HG03565 (cell line): ENCODE data around the gene SEMA4D.

Source experiments
- ATAC-seq: cut with Tn5 transposase; IDR thresholded peaks from one replicate; pipeline ENCODE4 v1.9.1; 2021; ENCODE audit warnings: mild to moderate bottlenecking, moderate library complexity; ENCODE audit not compliant: unreplicated experiment

SEMA4D gene

DNA sequence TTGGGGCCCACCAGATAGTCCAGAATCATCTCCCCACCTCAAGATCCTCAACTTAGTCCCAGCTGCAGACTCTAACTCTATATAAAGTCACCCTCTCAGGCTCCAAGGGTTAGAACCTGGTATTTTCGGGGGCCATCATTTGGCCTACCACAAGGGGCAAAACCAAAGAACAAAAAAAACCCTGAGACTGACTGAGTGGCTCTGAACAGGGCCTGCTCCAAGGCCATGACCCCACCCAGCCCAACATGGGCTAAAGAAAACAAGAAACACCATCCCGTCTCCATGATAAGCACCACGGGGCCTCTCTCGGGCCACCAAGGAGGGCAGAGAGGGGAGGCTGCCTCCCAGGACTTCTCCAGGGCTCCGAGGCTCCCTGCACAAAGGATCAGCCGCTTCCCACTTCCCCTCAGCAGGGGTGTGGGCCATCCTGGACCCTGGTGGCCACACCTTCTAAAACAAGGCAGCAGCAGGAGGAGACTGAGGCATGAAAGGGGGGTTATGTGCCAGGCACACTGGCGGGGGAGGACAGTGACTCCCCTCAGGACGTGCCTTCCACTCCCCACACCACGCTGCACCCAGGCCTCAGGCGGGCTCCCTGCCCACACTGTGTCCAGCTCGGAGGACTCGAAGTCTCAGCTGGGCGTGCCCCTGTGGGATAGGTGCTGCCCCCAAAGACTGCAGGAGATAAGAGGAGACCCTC is 51.5 kb downstream of the SEMA4D start:
- ATAC-seq, result no peak

- ATAC-seq, result no peak
These were observed 52.1 kb downstream of the SEMA4D start for GRCh38 chr9:89445801-89446251.

- no peak for ATAC-seq
These were observed 52.8 kb downstream of the SEMA4D start for GRCh38 chr9:89444925-89445765.

DNA sequence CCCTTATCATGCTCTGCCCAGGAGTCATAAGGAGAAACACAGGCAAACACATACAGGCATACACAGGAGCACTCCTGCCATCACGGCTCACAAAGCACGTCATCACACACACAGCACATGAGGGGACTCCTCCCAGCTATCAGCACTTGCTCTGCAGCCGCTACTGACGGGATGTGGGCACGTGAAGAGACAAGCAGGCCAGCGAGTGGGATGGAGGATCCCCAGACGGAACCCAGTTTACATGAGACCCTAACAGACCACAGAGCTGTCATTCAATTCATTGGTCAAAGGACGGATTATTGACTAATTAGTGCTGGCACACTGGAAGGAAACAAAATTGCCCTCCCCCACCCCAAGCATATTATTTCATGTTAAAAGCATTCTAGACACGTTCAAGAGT is 53.6 kb downstream of the SEMA4D start:
- no peak for ATAC-seq

DNA sequence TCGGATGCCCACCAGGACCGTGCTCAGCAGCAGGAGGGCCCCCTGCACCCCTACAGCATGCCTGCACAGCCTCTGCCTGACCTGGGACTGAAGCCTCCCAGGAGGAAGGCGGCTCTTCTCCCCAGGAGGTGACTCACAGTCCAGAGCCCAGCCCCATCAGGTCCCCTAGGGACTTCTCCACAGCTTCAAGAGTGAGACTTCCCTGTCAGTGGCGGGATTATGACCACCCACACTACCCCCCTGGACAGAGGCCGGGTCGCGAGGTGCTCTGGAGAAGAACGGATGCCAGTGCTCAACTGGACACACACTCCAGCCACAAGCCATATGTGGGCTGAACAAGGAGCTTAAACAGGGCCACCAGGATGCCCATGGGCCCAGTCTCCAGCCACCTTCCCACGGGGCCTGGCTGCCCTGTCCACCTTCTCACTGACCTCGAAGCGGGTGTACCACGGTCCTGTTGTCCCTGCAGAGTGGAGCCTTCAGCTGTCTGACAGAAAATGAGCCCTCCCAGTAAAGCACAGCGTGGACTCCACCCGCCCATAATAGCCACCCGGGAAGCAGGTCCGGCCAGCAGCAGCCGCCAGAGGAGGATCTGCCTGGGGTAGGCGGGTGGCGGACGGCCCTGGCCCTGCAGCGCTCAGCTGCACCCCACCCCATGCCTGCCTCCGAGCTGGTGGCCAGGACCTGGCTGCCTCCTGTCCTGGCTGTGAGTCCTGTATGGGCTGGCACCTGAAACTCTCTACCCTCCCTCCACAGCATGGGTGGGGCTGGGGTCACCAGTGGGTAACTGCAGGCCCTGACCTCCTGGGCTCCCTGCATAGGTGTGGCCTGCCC is 54.7 kb downstream of the SEMA4D start:
- peak; percentile 35 for ATAC-seq

GRCh38 chr9:89442501-89442978 is 55.4 kb downstream of the SEMA4D start:
- ATAC-seq, result peak; percentile 16

DNA sequence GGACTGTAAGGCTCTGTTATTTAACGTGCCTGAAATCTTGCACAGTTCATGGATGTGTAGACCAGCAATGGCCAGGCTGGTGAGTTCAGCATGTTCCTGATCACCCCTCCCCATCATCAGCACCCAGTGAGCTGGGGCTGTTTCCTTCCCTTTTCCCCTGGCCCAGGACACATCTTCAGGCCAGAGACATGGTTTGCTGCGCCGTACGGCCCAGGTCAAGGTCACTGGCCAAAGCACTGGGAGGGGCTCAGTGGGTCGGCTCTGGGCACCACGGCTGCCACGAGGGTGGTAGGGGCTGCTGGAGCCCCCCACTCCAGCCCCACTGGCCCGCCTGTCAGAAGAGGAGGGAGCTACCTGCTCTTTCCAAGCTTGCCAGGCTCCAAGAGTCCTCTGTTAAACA is 55.9 kb downstream of the SEMA4D start:
- ATAC-seq, result no peak

DNA sequence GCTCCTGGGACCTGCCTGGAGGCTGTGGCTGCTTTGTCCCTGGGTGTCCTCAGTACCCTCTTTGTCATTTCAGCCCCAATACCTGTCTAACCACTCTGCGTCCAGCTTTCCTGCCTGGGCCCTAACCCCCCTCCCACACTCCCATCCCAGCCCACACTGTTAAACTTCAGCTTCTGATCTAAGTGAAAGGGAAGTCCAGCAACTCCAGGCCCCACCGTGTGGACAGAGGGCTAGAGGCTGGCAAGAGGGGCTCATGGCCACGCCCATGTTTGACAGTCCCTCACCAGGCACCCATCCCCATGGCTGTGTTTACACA is 56.3 kb downstream of the SEMA4D start:
- ATAC-seq, result no peak

DNA sequence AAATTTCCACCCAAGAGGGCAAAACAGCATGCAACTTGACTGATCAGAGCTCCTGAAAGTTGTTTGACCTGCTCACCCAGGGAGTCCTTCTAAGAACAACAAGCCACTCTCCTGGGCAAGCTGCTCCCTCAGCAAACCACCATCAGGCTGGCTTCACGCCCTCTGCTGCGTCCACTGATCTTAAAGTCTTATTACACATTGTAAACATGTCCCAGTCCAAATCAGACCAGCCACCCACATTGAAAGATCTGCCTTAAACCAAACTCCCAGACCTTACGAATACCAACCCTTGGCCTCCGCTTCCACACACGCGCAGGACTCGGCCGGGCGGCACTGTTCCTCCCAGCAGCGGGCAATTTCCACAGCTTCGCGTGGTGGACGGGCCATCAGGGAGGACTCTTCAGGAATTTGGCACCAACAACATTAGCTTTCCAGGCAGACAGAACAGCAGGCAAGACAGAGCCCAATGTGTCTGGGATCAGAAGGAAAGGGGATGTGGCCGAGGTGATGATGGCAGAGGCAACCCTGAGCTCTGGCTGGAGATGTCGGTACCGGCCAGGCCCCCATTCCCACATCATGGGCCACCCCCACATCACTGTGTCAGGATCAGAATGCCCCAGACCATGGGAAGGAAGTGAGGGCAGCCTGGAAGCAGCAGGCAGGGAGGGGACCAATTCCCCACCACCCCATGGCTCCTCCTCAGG is 56.8 kb downstream of the SEMA4D start:
- no peak for ATAC-seq

GRCh38 chr9:89440548-89440947 is 57.4 kb downstream of the SEMA4D start:
- ATAC-seq, result no peak

DNA sequence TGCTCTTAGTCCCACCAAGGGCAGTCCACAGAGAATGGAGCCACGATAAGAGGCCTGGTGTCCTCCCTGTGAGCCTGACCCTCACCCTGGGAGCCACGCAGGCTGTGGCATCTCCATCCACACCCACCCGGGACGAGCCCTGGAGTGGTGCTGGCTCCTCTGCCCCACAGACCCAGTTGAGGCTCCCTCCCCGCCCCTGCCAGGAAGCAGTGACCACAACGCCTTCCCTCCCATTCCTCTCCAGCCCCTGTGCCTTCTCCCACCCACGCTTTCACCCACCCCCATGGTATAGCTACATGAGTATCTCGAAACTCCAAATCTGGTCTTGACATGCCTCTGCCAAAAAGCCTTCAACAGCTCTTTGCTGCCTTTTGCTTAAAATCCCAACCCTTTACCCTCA is 57.9 kb downstream of the SEMA4D start:
- no peak for ATAC-seq

GRCh38 chr9:89439571-89439970 is 58.3 kb downstream of the SEMA4D start:
- no peak for ATAC-seq

DNA sequence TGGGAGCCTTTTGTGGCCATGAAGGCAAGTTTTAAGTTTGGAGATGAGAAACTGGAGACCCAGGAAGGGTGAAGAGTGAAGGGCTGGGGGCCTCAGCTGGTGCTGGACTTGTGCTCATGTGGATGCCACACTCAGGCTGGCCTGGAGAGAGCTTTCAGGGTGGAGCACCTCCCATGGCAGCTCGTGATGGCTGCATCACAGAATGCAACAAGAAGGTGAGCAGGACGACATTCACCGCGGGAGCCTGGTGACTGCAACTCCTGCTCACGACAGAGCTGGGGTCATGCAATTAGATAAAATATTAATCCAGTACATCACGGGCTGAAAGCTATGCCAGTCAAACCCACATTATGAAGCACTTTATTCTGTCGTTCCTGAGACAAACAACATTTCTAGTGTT is 59.7 kb downstream of the SEMA4D start:
- ATAC-seq, result no peak

- no peak for ATAC-seq
These were observed 60.1 kb downstream of the SEMA4D start for GRCh38 chr9:89437772-89438171.

DNA sequence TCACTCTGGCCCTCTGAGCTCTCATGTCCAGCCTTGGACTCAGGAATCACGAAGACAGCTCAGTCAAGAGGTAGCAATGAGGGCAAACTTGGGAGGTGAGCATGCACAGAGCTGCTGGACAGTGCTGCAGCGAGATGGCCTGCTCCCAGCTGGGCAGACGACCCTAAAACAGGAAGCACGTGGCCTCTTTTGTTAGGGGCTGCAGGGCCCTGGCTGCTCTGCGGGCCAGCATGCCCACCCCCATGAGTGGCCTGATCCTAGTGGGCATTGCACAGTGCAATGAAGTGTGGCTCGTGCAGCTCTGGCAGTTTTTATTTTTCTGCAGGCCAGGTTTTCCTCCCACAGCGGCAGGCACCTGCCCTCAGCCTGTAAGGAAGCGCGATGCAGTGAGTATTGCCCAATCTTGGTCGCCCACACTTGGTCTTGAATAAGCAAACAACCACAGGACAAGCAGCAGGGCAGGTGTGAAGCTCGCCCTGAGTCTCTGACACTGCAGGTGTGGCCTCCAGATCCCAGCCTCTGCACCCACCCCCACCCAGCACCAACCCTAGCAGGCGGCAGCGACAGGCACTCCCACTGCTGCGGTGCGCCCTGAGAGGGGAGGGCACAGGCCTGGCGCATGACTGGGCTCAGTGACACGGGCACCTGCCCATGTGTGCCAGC is 60.8 kb downstream of the SEMA4D start:
- ATAC-seq, result no peak

- no peak for ATAC-seq
These were observed 61.6 kb downstream of the SEMA4D start for GRCh38 chr9:89436326-89436725.

- ATAC-seq, result no peak
These were observed 62.7 kb downstream of the SEMA4D start for GRCh38 chr9:89435071-89435823.

- no peak for ATAC-seq
These were observed 63.3 kb downstream of the SEMA4D start for GRCh38 chr9:89434636-89435035.

DNA sequence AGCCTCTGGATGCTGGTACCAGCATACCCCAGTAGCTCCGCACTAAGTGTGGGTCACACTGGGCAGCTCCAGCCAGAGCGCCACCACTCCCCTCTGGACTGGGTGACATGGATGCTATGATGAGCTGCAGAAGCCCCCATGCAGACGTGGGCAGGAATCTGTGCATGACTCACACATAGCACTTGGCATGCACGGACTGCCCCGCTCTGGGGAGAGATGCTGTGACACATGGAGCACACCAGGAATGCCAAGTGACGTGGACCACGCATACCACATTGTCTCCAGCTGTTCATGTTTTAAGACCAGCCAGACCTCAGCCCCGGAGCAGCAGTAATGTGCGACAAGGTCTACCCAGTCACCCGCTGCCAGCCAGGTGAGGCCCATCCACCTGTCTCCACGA is 64.1 kb downstream of the SEMA4D start:
- no peak for ATAC-seq
